ENCODE data around the gene RAMAC.

DNA sequence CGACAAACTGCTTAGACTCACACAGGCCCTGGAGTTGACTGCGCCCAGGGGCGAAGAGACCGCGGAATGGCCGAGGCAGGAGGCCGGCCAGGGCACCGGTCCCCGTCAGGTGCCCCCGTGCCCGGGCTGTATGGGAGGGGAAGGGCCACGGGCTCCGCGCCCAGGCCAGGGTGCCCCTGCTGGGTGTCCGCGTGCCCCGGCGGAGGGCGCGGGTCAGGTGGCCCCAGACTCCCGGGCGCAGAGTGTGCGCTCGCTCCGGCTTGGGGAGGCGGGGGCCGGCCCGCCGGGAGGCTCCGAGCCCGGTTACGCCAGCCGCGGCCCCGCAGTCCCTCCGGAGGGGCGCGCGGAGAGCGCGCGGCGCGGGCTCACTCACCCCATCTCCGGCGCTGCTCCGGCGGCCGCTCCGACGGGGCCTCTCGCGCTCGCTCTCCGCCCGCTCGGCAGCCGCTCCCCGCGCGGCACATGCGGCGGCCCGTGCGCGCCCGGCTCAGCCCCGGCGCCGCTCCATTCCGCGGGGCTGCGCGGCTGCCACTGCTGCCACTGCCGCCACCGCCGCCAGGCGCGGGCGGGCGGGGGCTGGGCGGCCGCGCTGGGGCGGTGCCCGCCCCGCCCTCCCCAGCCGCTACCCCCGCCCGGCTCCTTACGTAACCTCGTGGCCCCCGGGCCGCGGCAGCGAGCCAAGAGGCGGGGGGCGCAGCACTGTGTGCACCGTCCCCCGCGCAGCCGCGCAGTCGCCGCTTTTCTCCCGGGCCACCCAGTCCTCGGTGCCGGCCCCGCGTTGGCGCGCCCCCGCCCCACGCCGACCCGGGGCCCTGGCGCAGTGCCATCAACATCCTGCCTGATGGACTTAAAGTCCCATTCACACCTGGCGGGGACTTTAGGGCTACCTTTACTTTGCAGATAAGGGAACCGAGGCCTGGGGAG lies 33.6 kb upstream of the RAMAC start, which contains the start of gene HOMER2:
- TF ChIP-seq, protein P1, sequence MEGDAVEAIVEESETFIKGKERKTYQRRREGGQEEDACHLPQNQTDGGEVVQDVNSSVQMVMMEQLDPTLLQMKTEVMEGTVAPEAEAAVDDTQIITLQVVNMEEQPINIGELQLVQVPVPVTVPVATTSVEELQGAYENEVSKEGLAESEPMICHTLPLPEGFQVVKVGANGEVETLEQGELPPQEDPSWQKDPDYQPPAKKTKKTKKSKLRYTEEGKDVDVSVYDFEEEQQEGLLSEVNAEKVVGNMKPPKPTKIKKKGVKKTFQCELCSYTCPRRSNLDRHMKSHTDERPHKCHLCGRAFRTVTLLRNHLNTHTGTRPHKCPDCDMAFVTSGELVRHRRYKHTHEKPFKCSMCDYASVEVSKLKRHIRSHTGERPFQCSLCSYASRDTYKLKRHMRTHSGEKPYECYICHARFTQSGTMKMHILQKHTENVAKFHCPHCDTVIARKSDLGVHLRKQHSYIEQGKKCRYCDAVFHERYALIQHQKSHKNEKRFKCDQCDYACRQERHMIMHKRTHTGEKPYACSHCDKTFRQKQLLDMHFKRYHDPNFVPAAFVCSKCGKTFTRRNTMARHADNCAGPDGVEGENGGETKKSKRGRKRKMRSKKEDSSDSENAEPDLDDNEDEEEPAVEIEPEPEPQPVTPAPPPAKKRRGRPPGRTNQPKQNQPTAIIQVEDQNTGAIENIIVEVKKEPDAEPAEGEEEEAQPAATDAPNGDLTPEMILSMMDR (IDR thresholded peaks at IDR 0.05): peak in 1 of 4 experiments; percentile 16
- TF ChIP-seq POLR2AphosphoS5 (IDR thresholded peaks at IDR 0.05) (no peak), POLR2A (IDR thresholded peaks at IDR 0.05) (no peak)
